DMS 273 treated with DMSO at 0.1 percent for 48 hours (cell line): ENCODE data around the gene OTUD1.

ENCODE experiments used
- DNase-seq: peaks from one replicate; lab custom pipeline; 2025; lab: John Stamatoyannopoulos, UW

OTUD1 gene

GRCh38 chr10:23422003-23422411 is 16.9 kb upstream of the OTUD1 start:
- no peak for DNase-seq

- no peak for DNase-seq
Measured at GRCh38 chr10:23432166-23432565, 6.7 kb upstream of the OTUD1 start.

GRCh38 chr10:23432639-23433038 is 6.2 kb upstream of the OTUD1 start:
- DNase-seq = no peak

- no peak for DNase-seq
Measured at GRCh38 chr10:23433701-23434100, 5.2 kb upstream of the OTUD1 start.

- no peak for DNase-seq
Measured at GRCh38 chr10:23435378-23435777, 3.5 kb upstream of the OTUD1 start.

GRCh38 chr10:23436983-23437382 is 1.9 kb upstream of the OTUD1 start:
- DNase-seq = no peak

- DNase-seq = no peak
Measured at GRCh38 chr10:23437963-23438546, 820 bp upstream of the OTUD1 start.

GRCh38 chr10:23439452-23439960 is 631 bp downstream of the OTUD1 start:
- DNase-seq = no peak

GRCh38 chr10:23439961-23440889 is 1.4 kb downstream of the OTUD1 start:
- no peak for DNase-seq

- no peak for DNase-seq
Measured at GRCh38 chr10:23441251-23441650, 2.4 kb downstream of the OTUD1 start.

- DNase-seq = no peak
Measured at GRCh38 chr10:23442936-23443335, 4.1 kb downstream of the OTUD1 start.

GRCh38 chr10:23445591-23445990 is 6.7 kb downstream of the OTUD1 start:
- no peak for DNase-seq

GRCh38 chr10:23448323-23448722 is 9.4 kb downstream of the OTUD1 start:
- DNase-seq = no peak

GRCh38 chr10:23448802-23449570 is 10.1 kb downstream of the OTUD1 start:
- DNase-seq = no peak

GRCh38 chr10:23452033-23452655 is 13.3 kb downstream of the OTUD1 start:
- no peak for DNase-seq

GRCh38 chr10:23453465-23453864 is 14.6 kb downstream of the OTUD1 start:
- no peak for DNase-seq

GRCh38 chr10:23457632-23458417 is 18.9 kb downstream of the OTUD1 start:
- no peak for DNase-seq

- DNase-seq = no peak
Measured at GRCh38 chr10:23459308-23459939, 20.5 kb downstream of the OTUD1 start.

GRCh38 chr10:23461557-23461956 is 22.7 kb downstream of the OTUD1 start:
- no peak for DNase-seq

GRCh38 chr10:23467012-23467411 is 28.1 kb downstream of the OTUD1 start:
- no peak for DNase-seq

- DNase-seq = no peak
Measured at GRCh38 chr10:23467548-23467947, 28.7 kb downstream of the OTUD1 start.
